CD1c-positive myeloid dendritic cell (primary cell): Measurements from ENCODE around the gene MRPL23.
"Not testable (repeated sequence)": the region's sequence is repeated elsewhere in the genome, so short reads cannot be mapped to it uniquely, and the experiment has no call there.

Experiments
- DNase-seq: peaks from one replicate; pipeline ENCODE4 v3.0.0-alpha.2; 2016; ENCODE audit errors: extremely low spot score

Gene MRPL23

GRCh38 chr11:1933416-1934334, 13.5 kb upstream of the MRPL23 start:
- DNase-seq = no peak

GRCh38 chr11:1934335-1935155, 12.6 kb upstream of the MRPL23 start:
- DNase-seq = no peak

GRCh38 chr11:1935156-1936071, 11.7 kb upstream of the MRPL23 start:
- no peak for DNase-seq

GRCh38 chr11:1936072-1936780, 10.9 kb upstream of the MRPL23 start:
- no peak for DNase-seq

- no peak for DNase-seq
Observed at GRCh38 chr11:1936781-1937615, 10.1 kb upstream of the MRPL23 start.

- no peak for DNase-seq
Observed at GRCh38 chr11:1937616-1938342, 9.4 kb upstream of the MRPL23 start.

GRCh38 chr11:1938343-1939005, 8.7 kb upstream of the MRPL23 start:
- no peak for DNase-seq

GRCh38 chr11:1939006-1939625, 8.0 kb upstream of the MRPL23 start:
- DNase-seq = no peak

GRCh38 chr11:1939788-1940187, 7.3 kb upstream of the MRPL23 start:
- DNase-seq = not testable (repeated sequence)

- no peak for DNase-seq
Observed at GRCh38 chr11:1942558-1943260, 4.4 kb upstream of the MRPL23 start.

GRCh38 chr11:1943576-1943975, 3.6 kb upstream of the MRPL23 start:
- no peak for DNase-seq

- no peak for DNase-seq
Observed at GRCh38 chr11:1943977-1944376, 3.2 kb upstream of the MRPL23 start.

GRCh38 chr11:1947592-1948237, 583 bp downstream of the MRPL23 start:
- no peak for DNase-seq

GRCh38 chr11:1948389-1948788, 1.3 kb downstream of the MRPL23 start:
- DNase-seq = no peak

GRCh38 chr11:1949302-1949701, 2.2 kb downstream of the MRPL23 start:
- DNase-seq = no peak

GRCh38 chr11:1949922-1950321, 2.8 kb downstream of the MRPL23 start:
- DNase-seq = no peak

GRCh38 chr11:1952806-1953482, 5.8 kb downstream of the MRPL23 start:
- no peak for DNase-seq
